ENCODE results near the gene C1orf105.
"Not testable (repeated sequence)": the region's sequence is repeated elsewhere in the genome, so short reads cannot be mapped to it uniquely, and the experiment has no call there.

C1orf105 gene

GRCh38 chr1:172425339-172425738 is 4.9 kb downstream of the C1orf105 start:
- DNase-seq (ENCODE audit: low read depth in 3 of 3) = no peak

DNA sequence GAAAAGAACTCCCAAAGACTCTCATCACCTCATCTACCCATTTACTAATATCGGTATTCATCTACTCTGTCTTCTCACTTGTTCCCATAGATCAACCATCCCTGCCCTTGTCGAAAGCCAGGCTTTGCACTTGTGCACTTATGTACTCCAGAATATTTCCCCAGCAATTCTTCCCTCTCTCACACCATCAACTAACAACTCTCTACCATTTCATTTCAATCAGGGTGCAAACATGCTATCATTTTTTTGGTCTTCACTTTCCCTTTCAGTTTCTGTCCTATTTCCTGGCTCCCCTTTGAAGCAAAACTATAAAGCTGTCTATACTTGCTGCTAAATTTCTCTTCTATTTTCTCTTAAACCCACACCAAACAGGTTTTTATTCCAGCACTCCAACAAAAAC is 6.7 kb downstream of the C1orf105 start:
- no peak for DNase-seq (ENCODE audit: low read depth in 3 of 3)

- peak in 1 of 3 experiments; percentile 29 for DNase-seq (ENCODE audit: low read depth in 3 of 3)
Observed at GRCh38 chr1:172429331-172430127, 9.0 kb downstream of the C1orf105 start.

DNA sequence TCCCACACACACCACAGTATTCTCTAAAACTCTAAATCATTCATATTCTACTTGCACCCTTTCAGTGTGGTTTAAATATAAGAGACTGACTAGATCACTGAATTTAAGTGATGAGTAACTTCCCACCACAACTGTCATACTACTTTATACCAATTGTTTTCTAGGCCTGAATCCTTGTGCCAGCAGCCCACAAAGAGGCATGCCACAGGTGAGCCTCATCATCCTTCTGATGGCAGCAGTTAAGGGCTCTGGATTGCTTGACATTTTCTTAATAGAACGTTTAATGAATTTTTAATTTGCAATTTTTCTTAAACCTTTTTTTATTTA is 9.6 kb downstream of the C1orf105 start:
- no peak for DNase-seq (ENCODE audit: low read depth in 3 of 3)

DNA sequence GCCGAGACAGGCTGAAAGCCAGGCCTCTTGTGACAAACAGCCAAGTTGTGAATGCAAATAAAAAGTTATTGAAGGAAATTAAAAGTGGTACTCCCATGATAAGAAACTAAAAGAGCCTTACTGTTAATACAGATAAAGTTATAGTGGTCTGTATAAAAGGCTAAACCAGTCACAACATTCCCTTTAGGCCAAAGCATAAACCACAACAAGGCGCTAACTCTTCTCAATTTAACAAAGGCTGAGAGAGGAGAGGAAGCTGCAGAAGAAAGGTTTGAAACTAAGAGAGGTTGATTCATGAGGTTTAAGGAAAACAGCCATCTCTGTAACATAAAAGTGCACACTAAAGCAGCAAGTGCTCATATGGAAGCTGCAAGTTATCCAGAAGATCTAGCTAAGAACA is 10.7 kb downstream of the C1orf105 start:
- no peak for DNase-seq (ENCODE audit: low read depth in 3 of 3)

GRCh38 chr1:172431721-172432192 is 11.3 kb downstream of the C1orf105 start:
- DNase-seq (ENCODE audit: low read depth in 3 of 3) = no peak

DNA sequence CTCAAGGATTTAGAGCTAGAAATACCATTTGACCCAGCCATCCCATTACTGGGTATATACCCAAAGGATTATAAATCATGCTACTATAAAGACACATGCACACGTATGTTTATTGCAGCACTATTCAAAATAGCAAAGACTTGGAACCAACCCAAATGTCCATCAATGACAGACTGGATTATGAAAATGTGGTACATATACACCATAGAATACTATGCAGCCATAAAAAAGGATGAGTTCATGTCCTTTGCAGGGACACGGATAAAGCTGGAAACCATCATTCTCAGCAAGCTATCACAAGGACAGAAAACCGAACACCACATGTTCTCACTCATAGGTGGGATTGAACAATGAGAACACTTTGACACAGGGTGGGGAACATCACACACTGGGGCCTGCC is 16.7 kb downstream of the C1orf105 start:
- not testable (repeated sequence) for DNase-seq (ENCODE audit: low read depth in 3 of 3)

DNA sequence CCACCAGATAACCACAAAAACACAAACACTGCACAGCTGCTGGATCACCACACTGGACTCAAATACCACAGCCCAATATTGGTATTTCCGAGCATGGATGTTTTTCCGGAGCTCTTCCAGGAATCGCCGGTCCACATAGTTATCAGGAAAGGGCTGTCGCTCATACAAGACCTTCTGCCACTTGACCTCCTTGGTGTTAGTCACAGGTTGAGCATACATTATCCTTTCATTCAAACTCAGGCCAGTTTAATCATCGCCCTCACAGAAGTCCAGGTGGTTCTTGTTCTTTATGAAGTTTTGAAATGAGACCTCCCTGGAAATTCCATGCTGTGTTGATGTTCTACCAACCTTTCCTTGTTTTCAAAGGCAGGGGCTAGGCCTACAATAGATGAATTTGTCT is 21.9 kb downstream of the C1orf105 start:
- no peak for DNase-seq (ENCODE audit: low read depth in 3 of 3)

- no peak for DNase-seq (ENCODE audit: low read depth in 3 of 3)
Observed at GRCh38 chr1:172442843-172443565, 22.5 kb downstream of the C1orf105 start.

DNA sequence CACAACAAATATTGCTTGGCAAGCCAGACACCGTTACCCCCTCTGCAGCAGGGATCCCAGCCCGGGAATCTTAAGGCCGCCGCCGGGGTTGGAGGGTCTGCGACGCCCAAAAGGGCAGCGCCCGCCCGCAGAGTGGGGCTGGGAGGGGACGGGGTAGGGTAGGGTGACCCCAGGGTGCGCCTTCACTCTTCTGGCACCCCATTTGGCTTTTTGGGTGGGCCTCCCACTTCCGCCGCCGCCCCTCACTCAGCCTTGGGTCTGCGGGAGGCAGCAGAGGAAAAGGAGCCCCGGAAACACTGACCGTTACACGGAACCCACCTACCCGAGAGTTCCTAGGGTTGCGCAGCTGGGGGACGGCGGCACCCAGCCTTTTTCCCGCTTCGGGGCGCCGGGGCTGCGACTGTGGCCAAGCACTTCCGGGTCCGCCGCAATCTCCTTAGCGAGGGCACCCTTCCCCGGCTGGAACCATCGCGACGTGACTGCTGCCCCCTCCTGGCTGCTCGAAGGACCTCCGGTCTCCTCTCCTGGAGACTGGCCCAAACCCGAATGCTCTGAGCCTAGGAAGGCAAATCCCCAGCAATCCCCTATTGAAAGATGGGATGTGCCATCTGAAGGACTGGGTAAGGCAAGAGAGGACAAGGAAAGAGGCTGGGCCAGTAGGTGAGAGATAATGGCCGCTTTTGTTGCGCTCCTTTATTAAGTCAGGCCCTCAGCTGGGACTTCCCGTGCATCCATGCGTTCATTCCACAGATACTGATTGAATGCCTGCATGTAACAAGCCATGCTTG is 23.4 kb downstream of the C1orf105 start, which contains the start of gene PIGC:
PIGC (minus strand) TSS at position 404 of the 788 bp plus-strand sequence. CDS start 1,447 bp downstream, outside the sequence.
- DNase-seq (ENCODE audit: low read depth in 3 of 3) = peak; percentile 82 to 93 (median 84)

DNA sequence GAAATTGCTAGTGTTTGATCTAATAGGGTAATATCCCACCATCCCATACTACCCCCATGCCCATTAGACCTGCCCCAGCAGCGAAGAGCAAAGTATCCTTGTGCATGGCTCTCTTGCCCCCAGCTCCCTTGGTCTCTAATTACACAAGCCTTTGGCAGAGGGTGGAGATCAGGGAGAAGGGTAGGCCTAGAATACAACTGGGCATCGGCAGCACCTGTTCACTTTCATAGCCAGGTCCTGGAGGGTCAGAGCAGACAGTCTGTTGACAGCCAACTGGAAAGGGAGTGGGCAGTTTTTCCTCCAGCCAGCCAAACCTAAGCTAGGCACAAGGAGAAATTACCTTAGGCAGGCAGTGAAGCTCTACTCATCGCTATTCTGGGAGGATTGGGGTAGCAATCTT is 26.1 kb downstream of the C1orf105 start:
- no peak for DNase-seq (ENCODE audit: low read depth in 3 of 3)

DNA sequence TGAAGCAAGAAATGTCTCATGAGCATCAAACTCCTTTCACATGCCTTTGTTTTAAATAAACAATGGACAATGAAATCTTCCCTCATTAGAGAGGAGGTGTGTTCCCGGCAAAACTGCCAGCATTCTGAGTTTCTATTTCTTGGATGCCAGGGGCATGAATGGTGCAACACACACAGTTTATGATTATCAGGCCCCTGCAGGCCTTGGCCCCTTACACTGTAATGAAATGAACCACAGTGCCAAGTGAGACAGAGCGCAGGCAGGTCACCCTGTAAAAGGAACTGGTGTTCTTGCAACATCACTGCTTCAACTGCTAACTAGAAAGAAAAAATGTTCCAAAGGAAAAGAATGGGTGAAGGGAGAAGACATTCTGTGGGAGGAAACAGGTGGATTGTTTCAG is 27.2 kb downstream of the C1orf105 start:
- DNase-seq (ENCODE audit: low read depth in 3 of 3) = no peak

GRCh38 chr1:172448995-172449584 is 28.6 kb downstream of the C1orf105 start:
- no peak for DNase-seq (ENCODE audit: low read depth in 3 of 3)

DNA sequence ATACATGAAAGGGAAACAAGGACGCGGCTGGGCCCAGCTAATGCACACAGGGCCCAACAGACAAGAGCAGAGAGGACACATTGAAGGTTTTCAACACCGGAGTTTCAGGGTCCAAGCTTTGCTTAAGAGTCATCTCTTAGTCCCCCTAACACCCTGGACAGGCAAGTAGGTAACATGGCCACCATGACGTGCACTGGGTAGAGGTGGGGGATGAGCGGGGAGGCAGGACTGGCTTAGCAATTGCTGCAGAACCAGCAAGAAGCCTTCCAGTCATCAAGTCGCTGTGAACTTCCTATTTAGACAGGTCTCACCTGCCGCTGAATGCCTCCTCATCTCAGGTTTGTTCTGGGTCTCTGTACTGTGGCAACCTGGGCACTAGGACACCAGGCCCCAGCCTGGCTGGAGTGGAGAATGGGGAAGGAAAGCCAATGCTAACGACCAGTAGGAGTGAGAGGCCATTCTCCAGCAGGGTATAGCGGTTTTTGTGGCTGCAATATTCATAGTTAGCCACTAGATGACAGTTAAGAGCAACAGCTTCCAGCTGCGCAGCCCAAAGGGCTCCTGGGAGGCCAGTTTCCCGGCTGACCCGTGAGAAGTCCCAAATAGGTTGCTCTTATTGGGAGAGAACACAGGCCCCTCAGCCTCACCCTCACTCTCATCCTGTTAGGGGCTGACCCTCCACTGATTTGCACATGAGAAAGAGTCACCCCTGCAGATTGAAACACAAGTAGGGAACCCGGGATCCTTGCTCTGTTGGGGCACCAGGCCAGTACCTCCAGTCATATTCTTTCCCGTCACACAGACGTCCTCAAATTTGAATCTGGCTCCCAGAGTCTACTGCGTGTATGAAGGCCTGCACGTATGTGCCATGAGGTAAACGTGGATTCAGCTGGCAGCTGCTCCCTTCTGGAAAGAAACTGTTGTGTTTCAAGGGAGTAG is 29.4 kb downstream of the C1orf105 start:
- DNase-seq (ENCODE audit: low read depth in 3 of 3) = no peak

DNA sequence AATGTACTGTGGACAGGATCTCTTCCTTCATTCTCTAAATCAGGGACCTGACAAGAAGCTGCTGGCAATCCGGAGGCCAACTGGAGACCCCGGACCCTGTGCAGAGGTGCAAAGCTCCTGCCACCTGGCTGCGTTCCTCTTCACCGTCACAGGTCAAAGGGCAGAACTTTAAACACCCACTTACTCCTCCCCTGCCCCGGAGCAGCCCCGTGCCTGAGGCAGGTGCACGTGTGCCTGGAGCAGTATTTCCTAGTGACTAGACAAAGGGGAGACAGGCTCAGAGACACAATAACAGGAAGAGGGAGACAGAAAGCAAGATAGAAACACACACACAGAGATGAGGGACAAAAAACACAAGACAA is 30.0 kb downstream of the C1orf105 start:
- no peak for DNase-seq (ENCODE audit: low read depth in 3 of 3)

GRCh38 chr1:172451002-172451443 is 30.5 kb downstream of the C1orf105 start:
- DNase-seq (ENCODE audit: low read depth in 3 of 3) = no peak

GRCh38 chr1:172452536-172453152 is 32.2 kb downstream of the C1orf105 start:
- no peak for DNase-seq (ENCODE audit: low read depth in 3 of 3)

- DNase-seq (ENCODE audit: low read depth in 3 of 3) = no peak
Observed at GRCh38 chr1:172453153-172453545, 32.7 kb downstream of the C1orf105 start.

DNA sequence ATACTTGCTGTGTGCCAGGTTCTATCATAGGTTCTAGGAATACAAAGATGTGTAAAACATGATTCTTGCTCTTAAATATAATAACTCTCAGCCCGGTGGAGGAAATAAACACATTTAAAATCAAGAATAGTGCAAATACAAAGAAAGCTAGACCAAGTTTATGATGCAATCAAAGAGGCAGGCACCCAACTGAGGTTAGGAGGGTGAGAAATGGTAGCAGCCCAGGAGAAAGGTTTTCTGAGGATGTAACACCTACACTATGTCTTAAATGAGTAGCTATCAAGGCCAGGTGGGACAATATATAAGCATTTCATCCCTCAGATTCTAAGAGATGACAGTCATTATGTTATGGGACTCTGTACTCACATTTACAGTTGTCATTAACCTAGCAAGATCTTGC is 33.1 kb downstream of the C1orf105 start:
- DNase-seq (ENCODE audit: low read depth in 3 of 3) = no peak

DNA sequence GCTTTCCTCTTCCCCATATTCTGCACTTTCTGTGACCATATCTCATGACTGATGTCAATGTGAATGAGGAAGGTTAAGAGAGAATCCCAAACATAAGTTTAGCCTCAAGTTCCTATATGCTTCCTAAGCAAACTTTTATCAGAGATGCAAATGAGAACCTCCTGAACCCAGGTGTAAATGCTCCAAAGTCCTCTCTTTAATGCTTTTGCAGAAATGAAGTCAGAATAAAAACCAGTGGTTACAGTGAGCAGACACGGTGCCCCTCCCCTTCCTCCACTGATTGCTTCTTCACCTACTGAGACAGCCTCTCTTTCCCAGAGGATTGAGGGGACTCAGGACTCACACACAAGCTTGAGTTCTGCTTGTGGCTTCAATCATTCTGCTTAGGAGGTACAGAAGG is 35.0 kb downstream of the C1orf105 start:
- no peak for DNase-seq (ENCODE audit: low read depth in 3 of 3)

Data from stimulated activated CD4-positive, alpha-beta T cell treated with anti-CD3 and anti-CD28 coated beads, TNF-alpha, amount 100 ng/mL, for 24 hours (primary cell).